GM23338 (cell line): ENCODE results near the gene TTC6. TPM values are rescaled to one million over a fixed set of nuclear protein-coding genes. Genes with fewer than 3 reads are reported as not detected.

Experiments
- ATAC-seq: fragments of 200-7000 bp; cut with Tn5 transposase; 3 replicates; pipeline ENCODE4 v1.9.1; 2020
- DNase-seq: peaks from one replicate; pipeline ENCODE4 v3.0.0-alpha.2; 2015; ENCODE audit warnings: low spot score
- H2AFZ ChIP-seq: fragments of 200-600 bp; sonication (generic); 2 replicates; pipeline ENCODE4 v1.8.0; 2016; ENCODE audit warnings: antibody characterized with exemption, mild to moderate bottlenecking, moderate library complexity
- H3F3A ChIP-seq: fragments of 200-600 bp; sonication (generic); replicated peaks from 2 replicates; pipeline ENCODE4 v1.8.0; 2017; ENCODE audit warnings: antibody characterized with exemption, mixed run types, low read depth
- H3K27ac ChIP-seq: fragments of 200-600 bp; sonication (generic); 2 replicates; pipeline ENCODE4 v1.6.1; 2016; ENCODE audit warnings: low read depth
- H3K27me3 ChIP-seq: fragments of 200-600 bp; sonication (generic); 2 replicates; pipeline ENCODE4 v1.8.0; 2016; ENCODE audit warnings: mild to moderate bottlenecking, mixed run types, moderate library complexity; ENCODE audit not compliant: insufficient read depth
- H3K36me3 ChIP-seq: fragments of 200-600 bp; sonication (generic); 2 replicates; pipeline ENCODE4 v1.8.0; 2016; ENCODE audit warnings: mild to moderate bottlenecking; ENCODE audit not compliant: insufficient read depth
- H3K4me1 ChIP-seq: fragments of 200-600 bp; sonication (generic); 2 replicates; pipeline ENCODE4 v1.8.0; 2016; ENCODE audit warnings: mild to moderate bottlenecking, moderate library complexity; ENCODE audit not compliant: insufficient read depth
- H3K4me2 ChIP-seq: fragments of 200-600 bp; sonication (generic); 2 replicates; pipeline ENCODE4 v1.7.1; 2017; ENCODE audit warnings: mixed run types
- H3K4me3 ChIP-seq: fragments of 200-600 bp; sonication (generic); 2 replicates; pipeline ENCODE4 v1.6.1; 2016; ENCODE audit warnings: mixed run types
- H3K79me2 ChIP-seq: fragments of 200-600 bp; sonication (generic); replicated peaks from 2 replicates; pipeline ENCODE4 v1.8.0; 2017; ENCODE audit warnings: mild to moderate bottlenecking; ENCODE audit not compliant: insufficient read depth
- H3K9me2 ChIP-seq: fragments of 200-600 bp; sonication (generic); 2 replicates; pipeline ENCODE4 v1.8.0; 2017; ENCODE audit not compliant: insufficient read depth
- H4K20me1 ChIP-seq: fragments of 200-600 bp; sonication (generic); replicated peaks from 2 replicates; pipeline ENCODE4 v1.8.0; 2017; ENCODE audit warnings: mild to moderate bottlenecking; ENCODE audit not compliant: insufficient read depth
- H3K27ac Mint-ChIP-seq: 2 replicates; pipeline ENCODE4 v1.8.0; 2020; ENCODE audit warnings: inconsistent platforms, mild to moderate bottlenecking, moderate library complexity, mixed read lengths
- H3K27me3 Mint-ChIP-seq: 3 replicates; pipeline ENCODE4 v1.8.0; 2022; ENCODE audit warnings: low read depth, mild to moderate bottlenecking, moderate library complexity, mixed read lengths, inconsistent platforms; ENCODE audit not compliant: insufficient read depth, poor library complexity
- H3K36me3 Mint-ChIP-seq: 3 replicates; pipeline ENCODE4 v1.8.0; 2021; ENCODE audit warnings: low read depth, mild to moderate bottlenecking, inconsistent platforms, moderate library complexity, mixed read lengths
- H3K4me1 Mint-ChIP-seq: 3 replicates; pipeline ENCODE4 v1.8.0; 2020; ENCODE audit warnings: mild to moderate bottlenecking, inconsistent platforms, mixed read lengths
- H3K4me3 Mint-ChIP-seq: 3 replicates; pipeline ENCODE4 v1.8.0; 2021; ENCODE audit warnings: moderate library complexity, mild to moderate bottlenecking, inconsistent platforms, mixed read lengths
- H3K9me3 Mint-ChIP-seq: 3 replicates; pipeline ENCODE4 v1.8.0; 2020; ENCODE audit warnings: moderate library complexity, mild to moderate bottlenecking, inconsistent platforms, mixed read lengths
- NANOG ChIP-seq: IDR thresholded peaks from 2 replicates; pipeline ENCODE4 v1.6.1; 2016; ENCODE audit warnings: antibody characterized with exemption, borderline replicate concordance
- POLR2AphosphoS5 ChIP-seq: IDR thresholded peaks from 2 replicates; pipeline ENCODE4 v1.6.1; 2016; ENCODE audit warnings: antibody characterized with exemption, low read depth
- ZNF114 ChIP-seq: fragments of 250-450 bp; sonication (Bioruptor Pico); IDR thresholded peaks from 2 replicates; pipeline ENCODE4 v1.5.0; 2020; ENCODE audit warnings: mild to moderate bottlenecking, moderate library complexity
- ZNF331 ChIP-seq: fragments of 250-450 bp; sonication (Bioruptor Pico); IDR thresholded peaks from 2 replicates; pipeline ENCODE4 v1.5.0; 2020; ENCODE audit warnings: low read depth, mild to moderate bottlenecking, moderate library complexity
- polyA plus RNA-seq: library from polyadenylated mRNA; unstranded; fragments of >200 nt; fragmentation: Nextera tagmentation; extraction: Ambion mirVana; gene quantifications from 2 replicates; pipeline ENCODE4 v1.2.1, GENCODE V29; 2016
- total RNA-seq: library from RNA; depleted of rRNA; stranded (reverse); fragments of >200 nt; shearing (Covaris generic); gene quantifications from 2 replicates; pipeline ENCODE4 v1.2.3, GENCODE V29; 2014
- TF ChIP-seq, protein P1 (sequence below): IDR thresholded peaks from 2 replicates; pipeline ENCODE4 v1.6.1; 2016; ENCODE audit warnings: antibody characterized with exemption
- TF ChIP-seq, protein P2 (sequence below): fragments of 250-450 bp; sonication (Bioruptor Pico); IDR thresholded peaks from 2 replicates; pipeline ENCODE4 v1.5.0; 2020; ENCODE audit warnings: mild to moderate bottlenecking, moderate library complexity
- TF ChIP-seq, protein P3 (sequence below), 2 experiments: fragments of 200-600 bp in 1 of 2; sonication (generic) in 1 of 2; conservative IDR thresholded peaks; 2 replicates each; pipeline versions ENCODE4 v1.5.1 to v1.6.1; 2016 to 2017; ENCODE audit warnings: antibody characterized with exemption in 2 of 2, low read depth in 2 of 2, mild to moderate bottlenecking in 2 of 2, moderate library complexity in 1 of 2
- TF ChIP-seq, protein P4 (sequence below): IDR thresholded peaks from one replicate; pipeline ENCODE4 v1.6.1; 2018; ENCODE audit warnings: antibody characterized with exemption; ENCODE audit not compliant: unreplicated experiment

The TTC6 gene
- total and polyA plus RNA-seq, 2 experiments from 2014 or later = 0.31 TPM; not detected in 1

DNA sequence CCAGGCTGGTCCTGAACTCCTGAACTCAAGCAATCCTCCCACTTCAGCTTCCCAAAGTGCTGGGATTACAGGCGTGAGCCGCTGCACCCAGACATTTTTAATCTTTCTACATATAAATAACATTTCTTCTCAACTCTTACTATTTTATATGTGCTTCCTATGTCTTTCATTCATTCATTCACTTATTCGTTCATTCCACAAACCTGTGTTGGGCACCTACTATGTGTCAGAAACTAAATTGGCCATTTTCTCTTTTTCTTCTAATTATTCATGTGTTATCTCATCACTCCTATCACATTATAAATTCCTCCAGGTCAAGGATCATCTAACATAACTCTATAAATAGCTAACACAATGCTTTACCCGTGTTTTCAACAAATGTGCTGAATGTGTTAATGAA is 24.0 kb upstream of the TTC6 start (continued):
- TF ChIP-seq, protein P1, sequence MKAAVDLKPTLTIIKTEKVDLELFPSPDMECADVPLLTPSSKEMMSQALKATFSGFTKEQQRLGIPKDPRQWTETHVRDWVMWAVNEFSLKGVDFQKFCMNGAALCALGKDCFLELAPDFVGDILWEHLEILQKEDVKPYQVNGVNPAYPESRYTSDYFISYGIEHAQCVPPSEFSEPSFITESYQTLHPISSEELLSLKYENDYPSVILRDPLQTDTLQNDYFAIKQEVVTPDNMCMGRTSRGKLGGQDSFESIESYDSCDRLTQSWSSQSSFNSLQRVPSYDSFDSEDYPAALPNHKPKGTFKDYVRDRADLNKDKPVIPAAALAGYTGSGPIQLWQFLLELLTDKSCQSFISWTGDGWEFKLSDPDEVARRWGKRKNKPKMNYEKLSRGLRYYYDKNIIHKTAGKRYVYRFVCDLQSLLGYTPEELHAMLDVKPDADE = no peak

DNA sequence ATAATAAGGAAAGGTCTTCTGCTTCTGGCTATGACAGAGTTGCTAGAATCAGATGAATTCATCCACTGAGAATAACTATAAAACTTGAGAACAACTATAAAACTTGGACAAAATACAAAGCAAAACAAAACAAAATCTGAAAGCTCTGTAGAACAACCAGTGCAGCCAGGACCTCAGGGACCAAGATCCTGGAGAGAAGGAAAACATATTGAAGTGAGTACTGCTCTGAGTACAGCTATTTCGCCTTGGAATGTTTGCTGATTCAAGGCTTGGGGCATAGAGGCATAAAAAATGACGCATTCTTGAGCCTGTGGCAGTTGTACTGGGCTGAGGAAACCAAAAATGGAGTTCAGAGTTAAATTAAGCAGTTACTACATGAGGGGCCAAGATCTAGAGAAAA is 22.1 kb upstream of the TTC6 start:
- H3K27ac Mint-ChIP-seq = no peak overlapping the region
- Histone ChIP-seq H4K20me1 (no peaks in the 10 kb centered on the region; the same call in 1 of the 2 replicates), H3K36me3 (no peaks in the 10 kb centered on the region), H2AFZ (no peak overlapping the region), H3K4me1 (no peaks in the 10 kb centered on the region), H3K4me2 (no peak overlapping the region), H3K4me3 (no peak overlapping the region), H3K79me2 (no peaks in the 10 kb centered on the region), H3K27me3 (peaks cover 34% of the 10 kb centered on the region), H3K9me2 (no peaks in the 10 kb centered on the region), H3F3A (no peaks in the 10 kb centered on the region), H3K27ac (no peak overlapping the region)
- H3K27me3 Mint-ChIP-seq = peaks cover 7% of the 10 kb centered on the region
- TF ChIP-seq NANOG (no peak), ZNF114 (no peak), ZNF331 (no peak), POLR2AphosphoS5 (no peak)
- TF ChIP-seq, protein P2, sequence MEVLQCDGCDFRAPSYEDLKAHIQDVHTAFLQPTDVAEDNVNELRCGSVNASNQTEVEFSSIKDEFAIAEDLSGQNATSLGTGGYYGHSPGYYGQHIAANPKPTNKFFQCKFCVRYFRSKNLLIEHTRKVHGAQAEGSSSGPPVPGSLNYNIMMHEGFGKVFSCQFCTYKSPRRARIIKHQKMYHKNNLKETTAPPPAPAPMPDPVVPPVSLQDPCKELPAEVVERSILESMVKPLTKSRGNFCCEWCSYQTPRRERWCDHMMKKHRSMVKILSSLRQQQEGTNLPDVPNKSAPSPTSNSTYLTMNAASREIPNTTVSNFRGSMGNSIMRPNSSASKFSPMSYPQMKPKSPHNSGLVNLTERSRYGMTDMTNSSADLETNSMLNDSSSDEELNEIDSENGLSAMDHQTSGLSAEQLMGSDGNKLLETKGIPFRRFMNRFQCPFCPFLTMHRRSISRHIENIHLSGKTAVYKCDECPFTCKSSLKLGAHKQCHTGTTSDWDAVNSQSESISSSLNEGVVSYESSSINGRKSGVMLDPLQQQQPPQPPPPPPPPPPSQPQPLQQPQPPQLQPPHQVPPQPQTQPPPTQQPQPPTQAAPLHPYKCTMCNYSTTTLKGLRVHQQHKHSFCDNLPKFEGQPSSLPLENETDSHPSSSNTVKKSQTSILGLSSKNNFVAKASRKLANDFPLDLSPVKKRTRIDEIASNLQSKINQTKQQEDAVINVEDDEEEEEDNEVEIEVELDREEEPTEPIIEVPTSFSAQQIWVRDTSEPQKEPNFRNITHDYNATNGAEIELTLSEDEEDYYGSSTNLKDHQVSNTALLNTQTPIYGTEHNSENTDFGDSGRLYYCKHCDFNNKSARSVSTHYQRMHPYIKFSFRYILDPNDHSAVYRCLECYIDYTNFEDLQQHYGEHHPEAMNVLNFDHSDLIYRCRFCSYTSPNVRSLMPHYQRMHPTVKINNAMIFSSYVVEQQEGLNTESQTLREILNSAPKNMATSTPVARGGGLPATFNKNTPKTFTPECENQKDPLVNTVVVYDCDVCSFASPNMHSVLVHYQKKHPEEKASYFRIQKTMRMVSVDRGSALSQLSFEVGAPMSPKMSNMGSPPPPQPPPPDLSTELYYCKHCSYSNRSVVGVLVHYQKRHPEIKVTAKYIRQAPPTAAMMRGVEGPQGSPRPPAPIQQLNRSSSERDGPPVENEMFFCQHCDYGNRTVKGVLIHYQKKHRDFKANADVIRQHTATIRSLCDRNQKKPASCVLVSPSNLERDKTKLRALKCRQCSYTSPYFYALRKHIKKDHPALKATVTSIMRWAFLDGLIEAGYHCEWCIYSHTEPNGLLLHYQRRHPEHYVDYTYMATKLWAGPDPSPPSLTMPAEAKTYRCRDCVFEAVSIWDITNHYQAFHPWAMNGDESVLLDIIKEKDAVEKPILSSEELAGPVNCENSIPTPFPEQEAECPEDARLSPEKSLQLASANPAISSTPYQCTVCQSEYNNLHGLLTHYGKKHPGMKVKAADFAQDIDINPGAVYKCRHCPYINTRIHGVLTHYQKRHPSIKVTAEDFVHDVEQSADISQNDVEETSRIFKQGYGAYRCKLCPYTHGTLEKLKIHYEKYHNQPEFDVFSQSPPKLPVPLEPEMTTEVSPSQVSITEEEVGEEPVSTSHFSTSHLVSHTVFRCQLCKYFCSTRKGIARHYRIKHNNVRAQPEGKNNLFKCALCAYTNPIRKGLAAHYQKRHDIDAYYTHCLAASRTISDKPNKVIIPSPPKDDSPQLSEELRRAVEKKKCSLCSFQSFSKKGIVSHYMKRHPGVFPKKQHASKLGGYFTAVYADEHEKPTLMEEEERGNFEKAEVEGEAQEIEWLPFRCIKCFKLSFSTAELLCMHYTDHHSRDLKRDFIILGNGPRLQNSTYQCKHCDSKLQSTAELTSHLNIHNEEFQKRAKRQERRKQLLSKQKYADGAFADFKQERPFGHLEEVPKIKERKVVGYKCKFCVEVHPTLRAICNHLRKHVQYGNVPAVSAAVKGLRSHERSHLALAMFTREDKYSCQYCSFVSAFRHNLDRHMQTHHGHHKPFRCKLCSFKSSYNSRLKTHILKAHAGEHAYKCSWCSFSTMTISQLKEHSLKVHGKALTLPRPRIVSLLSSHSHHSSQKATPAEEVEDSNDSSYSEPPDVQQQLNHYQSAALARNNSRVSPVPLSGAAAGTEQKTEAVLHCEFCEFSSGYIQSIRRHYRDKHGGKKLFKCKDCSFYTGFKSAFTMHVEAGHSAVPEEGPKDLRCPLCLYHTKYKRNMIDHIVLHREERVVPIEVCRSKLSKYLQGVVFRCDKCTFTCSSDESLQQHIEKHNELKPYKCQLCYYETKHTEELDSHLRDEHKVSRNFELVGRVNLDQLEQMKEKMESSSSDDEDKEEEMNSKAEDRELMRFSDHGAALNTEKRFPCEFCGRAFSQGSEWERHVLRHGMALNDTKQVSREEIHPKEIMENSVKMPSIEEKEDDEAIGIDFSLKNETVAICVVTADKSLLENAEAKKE (CRISPR knock-in tag) = no peak
- TF ChIP-seq, protein P3, sequence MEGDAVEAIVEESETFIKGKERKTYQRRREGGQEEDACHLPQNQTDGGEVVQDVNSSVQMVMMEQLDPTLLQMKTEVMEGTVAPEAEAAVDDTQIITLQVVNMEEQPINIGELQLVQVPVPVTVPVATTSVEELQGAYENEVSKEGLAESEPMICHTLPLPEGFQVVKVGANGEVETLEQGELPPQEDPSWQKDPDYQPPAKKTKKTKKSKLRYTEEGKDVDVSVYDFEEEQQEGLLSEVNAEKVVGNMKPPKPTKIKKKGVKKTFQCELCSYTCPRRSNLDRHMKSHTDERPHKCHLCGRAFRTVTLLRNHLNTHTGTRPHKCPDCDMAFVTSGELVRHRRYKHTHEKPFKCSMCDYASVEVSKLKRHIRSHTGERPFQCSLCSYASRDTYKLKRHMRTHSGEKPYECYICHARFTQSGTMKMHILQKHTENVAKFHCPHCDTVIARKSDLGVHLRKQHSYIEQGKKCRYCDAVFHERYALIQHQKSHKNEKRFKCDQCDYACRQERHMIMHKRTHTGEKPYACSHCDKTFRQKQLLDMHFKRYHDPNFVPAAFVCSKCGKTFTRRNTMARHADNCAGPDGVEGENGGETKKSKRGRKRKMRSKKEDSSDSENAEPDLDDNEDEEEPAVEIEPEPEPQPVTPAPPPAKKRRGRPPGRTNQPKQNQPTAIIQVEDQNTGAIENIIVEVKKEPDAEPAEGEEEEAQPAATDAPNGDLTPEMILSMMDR (conservative IDR thresholded peaks at IDR 0.05; ENCODE audit: low read depth in 2 of 2) = no peak
- TF ChIP-seq, protein P4, sequence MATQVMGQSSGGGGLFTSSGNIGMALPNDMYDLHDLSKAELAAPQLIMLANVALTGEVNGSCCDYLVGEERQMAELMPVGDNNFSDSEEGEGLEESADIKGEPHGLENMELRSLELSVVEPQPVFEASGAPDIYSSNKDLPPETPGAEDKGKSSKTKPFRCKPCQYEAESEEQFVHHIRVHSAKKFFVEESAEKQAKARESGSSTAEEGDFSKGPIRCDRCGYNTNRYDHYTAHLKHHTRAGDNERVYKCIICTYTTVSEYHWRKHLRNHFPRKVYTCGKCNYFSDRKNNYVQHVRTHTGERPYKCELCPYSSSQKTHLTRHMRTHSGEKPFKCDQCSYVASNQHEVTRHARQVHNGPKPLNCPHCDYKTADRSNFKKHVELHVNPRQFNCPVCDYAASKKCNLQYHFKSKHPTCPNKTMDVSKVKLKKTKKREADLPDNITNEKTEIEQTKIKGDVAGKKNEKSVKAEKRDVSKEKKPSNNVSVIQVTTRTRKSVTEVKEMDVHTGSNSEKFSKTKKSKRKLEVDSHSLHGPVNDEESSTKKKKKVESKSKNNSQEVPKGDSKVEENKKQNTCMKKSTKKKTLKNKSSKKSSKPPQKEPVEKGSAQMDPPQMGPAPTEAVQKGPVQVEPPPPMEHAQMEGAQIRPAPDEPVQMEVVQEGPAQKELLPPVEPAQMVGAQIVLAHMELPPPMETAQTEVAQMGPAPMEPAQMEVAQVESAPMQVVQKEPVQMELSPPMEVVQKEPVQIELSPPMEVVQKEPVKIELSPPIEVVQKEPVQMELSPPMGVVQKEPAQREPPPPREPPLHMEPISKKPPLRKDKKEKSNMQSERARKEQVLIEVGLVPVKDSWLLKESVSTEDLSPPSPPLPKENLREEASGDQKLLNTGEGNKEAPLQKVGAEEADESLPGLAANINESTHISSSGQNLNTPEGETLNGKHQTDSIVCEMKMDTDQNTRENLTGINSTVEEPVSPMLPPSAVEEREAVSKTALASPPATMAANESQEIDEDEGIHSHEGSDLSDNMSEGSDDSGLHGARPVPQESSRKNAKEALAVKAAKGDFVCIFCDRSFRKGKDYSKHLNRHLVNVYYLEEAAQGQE = no peak
- no peaks in the 10 kb centered on the region for H3K36me3 Mint-ChIP-seq
- DNase-seq (no peak), ATAC-seq (no peak)
- no peak overlapping the region for H3K4me3 Mint-ChIP-seq
- H3K9me3 Mint-ChIP-seq = no peaks in the 10 kb centered on the region
- H3K4me1 Mint-ChIP-seq = peaks cover 7% of the 10 kb centered on the region; the same call in 2 of the 3 replicates
